OCI-LY7 (cell line): Measurements from ENCODE around the gene PIEZO1. TPM values are rescaled to one million over a fixed set of nuclear protein-coding genes. Genes with fewer than 3 reads are reported as not detected.

ENCODE experiments used
- BruUV-seq: library from RNA; stranded (reverse); fragments of 400-500 nt; replicated peaks from 2 replicates; lab custom pipeline; 2021; lab: Mats Ljungman, UMichigan
- CTCF ChIA-PET: fragments of 300-600 bp; sonication (Branson Sonifier 250); formaldehyde crosslinking; loops from one replicate; lab custom pipeline; 2022; ENCODE audit warnings: antibody characterized with exemption; ENCODE audit not compliant: unreplicated experiment; lab: Charles Lee
- POLR2A ChIA-PET: fragments of 300-600 bp; sonication (Branson Sonifier 250); formaldehyde crosslinking; loops from one replicate; lab custom pipeline; 2022; ENCODE audit warnings: antibody characterized with exemption; lab: Charles Lee
- DNase-seq: peaks from one replicate; pipeline ENCODE4 v3.0.0-alpha.2; 2015; ENCODE audit warnings: low spot score
- H2AFZ ChIP-seq: fragments of 200-600 bp; sonication (generic), shearing (Covaris generic); 2 replicates; pipeline ENCODE4 v1.6.1; 2014; ENCODE audit warnings: mild to moderate bottlenecking, antibody characterized with exemption, low read length, moderate library complexity
- H3K27ac ChIP-seq: fragments of 200-600 bp; sonication (generic); 2 replicates; pipeline ENCODE4 v1.5.1; 2014; ENCODE audit warnings: mixed run types, low read depth, mild to moderate bottlenecking, moderate library complexity, low read length, inconsistent platforms; ENCODE audit not compliant: poor library complexity, severe bottlenecking
- H3K36me3 ChIP-seq: fragments of 200-600 bp; sonication (generic); 2 replicates; pipeline ENCODE4 v1.6.1; 2014; ENCODE audit warnings: mild to moderate bottlenecking, antibody characterized with exemption, low read length, moderate library complexity, mixed read lengths; ENCODE audit not compliant: insufficient read depth
- H3K4me1 ChIP-seq: fragments of 200-600 bp; sonication (generic); 2 replicates; pipeline ENCODE4 v1.5.1; 2014; ENCODE audit warnings: mild to moderate bottlenecking, low read length; ENCODE audit not compliant: insufficient read depth, poor library complexity, severe bottlenecking
- H3K4me2 ChIP-seq: fragments of 200-600 bp; sonication (generic); 2 replicates; pipeline ENCODE4 v1.6.1; 2014; ENCODE audit warnings: mild to moderate bottlenecking, low read length
- H3K4me3 ChIP-seq: fragments of 200-600 bp; sonication (generic); 2 replicates; pipeline ENCODE4 v1.5.1; 2014; ENCODE audit warnings: mild to moderate bottlenecking, low read depth, low read length; ENCODE audit not compliant: poor library complexity, severe bottlenecking
- H3K79me2 ChIP-seq: fragments of 200-600 bp; sonication (generic); 2 replicates; pipeline ENCODE4 v1.6.1; 2016; ENCODE audit warnings: low read depth, mild to moderate bottlenecking, low read length, moderate library complexity, mixed read lengths; ENCODE audit not compliant: insufficient read depth
- H3K9me2 ChIP-seq: fragments of 200-600 bp; sonication (generic); 2 replicates; pipeline ENCODE4 v1.6.1; 2016; ENCODE audit warnings: mild to moderate bottlenecking, low read length, mixed read lengths; ENCODE audit not compliant: insufficient read depth
- H3K9me3 ChIP-seq: fragments of 200-600 bp; sonication (generic); 2 replicates; pipeline ENCODE4 v1.6.1; 2014; ENCODE audit warnings: mild to moderate bottlenecking, mixed run types, low read length, mixed read lengths
- H4K20me1 ChIP-seq: fragments of 200-600 bp; sonication (generic); 2 replicates; pipeline ENCODE4 v1.6.1; 2014; ENCODE audit warnings: mild to moderate bottlenecking, antibody characterized with exemption, low read length, moderate library complexity, mixed read lengths; ENCODE audit not compliant: insufficient read depth
- EZH2phosphoT487 ChIP-seq: fragments of 200-600 bp; sonication (generic); IDR thresholded peaks from 2 replicates; pipeline ENCODE4 v1.6.1; 2018; ENCODE audit warnings: low read depth, borderline replicate concordance, mild to moderate bottlenecking, mixed run types, antibody characterized with exemption, low read length, moderate library complexity, mixed read lengths
- intact Hi-C: fragments of 100-400 bp; cut with micrococcal nuclease; formaldehyde crosslinking; loops from one replicate; pipeline ENCODE4 v1.10.0; 2022; ENCODE audit not compliant: unreplicated experiment
- total RNA-seq, 2 experiments: library from RNA; depleted of rRNA in 1 of 2; stranded (reverse); fragments of >200 nt in 1 of 2; shearing (Covaris generic) in 1 of 2; gene quantifications; 2 replicates each; pipeline ENCODE4 v1.2.3, GENCODE V29; 2014 to 2022
- TF ChIP-seq, protein P1 (sequence below): fragments of 200-600 bp; sonication (generic); conservative IDR thresholded peaks from 2 replicates; pipeline ENCODE4 v1.5.1; 2014; ENCODE audit warnings: mild to moderate bottlenecking, antibody characterized with exemption, low read length, moderate library complexity, mixed read lengths

Gene PIEZO1
- total RNA-seq, 2 experiments from 2014 or later, result 144 to 154 TPM

DNA sequence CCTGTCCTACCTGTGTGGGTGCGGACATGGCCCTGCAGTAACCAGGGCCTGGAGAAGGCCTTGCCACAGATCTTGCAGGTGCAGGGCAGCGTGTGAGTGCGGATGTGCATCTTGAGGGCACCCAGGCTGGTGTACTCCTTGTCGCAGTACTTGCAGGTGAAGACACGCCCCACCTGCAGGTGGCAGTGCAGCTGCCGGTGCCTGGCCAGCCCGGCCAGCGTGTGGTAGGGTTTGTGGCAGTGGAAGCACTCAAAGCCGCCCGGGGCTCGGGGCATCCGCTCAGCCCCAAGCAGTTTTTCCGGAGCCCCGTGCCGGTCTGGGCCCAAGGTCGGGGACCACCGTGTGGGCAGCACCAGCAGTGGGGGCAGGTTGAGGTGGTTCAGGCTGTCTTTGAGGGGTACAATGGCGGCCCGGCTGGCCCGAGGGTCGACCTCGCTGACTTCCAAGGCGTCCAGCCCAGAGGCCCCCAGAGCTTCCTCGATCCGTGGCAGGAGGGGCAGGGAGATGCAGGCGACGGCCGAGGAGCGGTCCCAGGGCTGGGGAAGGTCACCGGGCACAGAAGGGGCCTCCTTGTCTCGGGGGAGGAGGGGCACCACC is 103.8 kb downstream of the PIEZO1 start:
- Histone ChIP-seq H3K9me3 (no peaks in the 10 kb centered on the region), H3K79me2 (no peaks in the 10 kb centered on the region), H4K20me1 (no peaks in the 10 kb centered on the region), H3K4me3 (peak overlapping the region; percentile 56), H3K27ac (peak overlapping the region; percentile 94), H3K9me2 (no peaks in the 10 kb centered on the region), H3K4me1 (peaks cover 59% of the 10 kb centered on the region), H3K36me3 (0 out of 2 replicates have a peak, but pooled peaks cover under 1% of the 10 kb centered on the region), H2AFZ (peak overlapping the region; percentile 12; the same call in 1 of the 2 replicates), H3K4me2 (peak overlapping the region; percentile 76)
- BruUV-seq, result no TSS peak
- peak; percentile 93 for DNase-seq
- TF ChIP-seq EZH2phosphoT487, result no peak
- TF ChIP-seq, protein P1, sequence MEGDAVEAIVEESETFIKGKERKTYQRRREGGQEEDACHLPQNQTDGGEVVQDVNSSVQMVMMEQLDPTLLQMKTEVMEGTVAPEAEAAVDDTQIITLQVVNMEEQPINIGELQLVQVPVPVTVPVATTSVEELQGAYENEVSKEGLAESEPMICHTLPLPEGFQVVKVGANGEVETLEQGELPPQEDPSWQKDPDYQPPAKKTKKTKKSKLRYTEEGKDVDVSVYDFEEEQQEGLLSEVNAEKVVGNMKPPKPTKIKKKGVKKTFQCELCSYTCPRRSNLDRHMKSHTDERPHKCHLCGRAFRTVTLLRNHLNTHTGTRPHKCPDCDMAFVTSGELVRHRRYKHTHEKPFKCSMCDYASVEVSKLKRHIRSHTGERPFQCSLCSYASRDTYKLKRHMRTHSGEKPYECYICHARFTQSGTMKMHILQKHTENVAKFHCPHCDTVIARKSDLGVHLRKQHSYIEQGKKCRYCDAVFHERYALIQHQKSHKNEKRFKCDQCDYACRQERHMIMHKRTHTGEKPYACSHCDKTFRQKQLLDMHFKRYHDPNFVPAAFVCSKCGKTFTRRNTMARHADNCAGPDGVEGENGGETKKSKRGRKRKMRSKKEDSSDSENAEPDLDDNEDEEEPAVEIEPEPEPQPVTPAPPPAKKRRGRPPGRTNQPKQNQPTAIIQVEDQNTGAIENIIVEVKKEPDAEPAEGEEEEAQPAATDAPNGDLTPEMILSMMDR, result peak; percentile 84
- intact Hi-C loops, result loop anchor here (1.0 kb wide), 3 partner anchors 18 to 47 kb away; partner anchors contain the start of gene MVD
- ChIA-PET POLR2A (interaction anchor here (1.8 kb wide), 1 partner anchor 16 kb away, joined by 11 read pairs; no protein-coding TSS in a partner anchor), CTCF (interaction anchor here (0.7 kb wide), 1 partner anchor 21 kb away, joined by 4 read pairs; no protein-coding TSS in a partner anchor)

DNA sequence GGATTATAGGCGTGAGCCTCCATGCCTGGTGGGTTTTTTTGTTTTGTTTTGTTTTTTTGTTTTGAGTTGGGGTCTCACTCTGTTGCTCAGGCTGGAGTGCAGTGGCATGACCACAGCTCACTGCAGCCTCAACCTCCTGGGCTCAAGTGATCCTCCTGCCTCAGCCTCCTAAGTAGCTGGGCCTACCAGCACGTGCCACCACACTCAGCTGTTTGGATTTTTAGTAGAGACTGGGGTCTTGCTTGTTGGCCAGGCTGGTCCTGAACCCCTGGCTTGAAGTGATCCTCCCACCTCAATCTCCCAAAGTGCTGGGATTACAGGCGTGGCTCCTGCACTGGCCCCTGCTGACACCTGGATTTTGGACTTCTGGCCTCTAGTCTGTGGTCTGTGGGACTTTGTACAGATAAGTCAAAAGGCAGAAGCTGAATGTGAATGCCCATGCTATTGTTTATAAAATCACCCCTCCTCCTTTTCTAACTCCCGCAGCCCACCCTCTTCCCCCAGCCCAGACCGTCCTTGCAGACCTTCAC is 104.4 kb downstream of the PIEZO1 start:
- TF ChIP-seq, protein P1, result no peak
- no peak for TF ChIP-seq EZH2phosphoT487
- Histone ChIP-seq H3K79me2 (no peaks in the 10 kb centered on the region), H3K4me2 (peak overlapping the region; percentile 76), H3K36me3 (0 out of 2 replicates have a peak, but pooled peaks cover 6% of the 10 kb centered on the region), H2AFZ (no peak overlapping the region), H3K9me2 (no peaks in the 10 kb centered on the region), H4K20me1 (no peaks in the 10 kb centered on the region), H3K27ac (peak overlapping the region; percentile 94), H3K9me3 (no peaks in the 10 kb centered on the region), H3K4me1 (peaks cover 55% of the 10 kb centered on the region), H3K4me3 (peak overlapping the region; percentile 56)
- DNase-seq, result no peak
- intact Hi-C loops, result loop anchor here (1.0 kb wide), 3 partner anchors 17 to 46 kb away; partner anchors contain the start of gene MVD
- POLR2A ChIA-PET, result interaction anchor here (0.6 to 1.8 kb wide), 2 partner anchors 15 to 445 kb away, joined by 3 to 11 read pairs; no protein-coding TSS in a partner anchor
- BruUV-seq, result no TSS peak
- CTCF ChIA-PET, result interaction anchor here (0.6 to 0.7 kb wide), 2 partner anchors 21 to 127 kb away, joined by 4 read pairs; no protein-coding TSS in a partner anchor
